HG02970 (cell line): Measurements from ENCODE around the gene RTBDN.
A peak's percentile ranks its signal among the peaks of the same experiment; 100 is the strongest.
"Not testable (repeated sequence)": the region's sequence is repeated elsewhere in the genome, so short reads cannot be mapped to it uniquely, and the experiment has no call there.

Source experiments
- ATAC-seq: cut with Tn5 transposase; IDR thresholded peaks from one replicate; pipeline ENCODE4 v1.9.1; 2021; ENCODE audit warnings: mild to moderate bottlenecking, moderate library complexity, moderate number of reproducible peaks; ENCODE audit not compliant: unreplicated experiment, low FRiP score

Gene RTBDN

GRCh38 chr19:12828494-12828893 lies 5.9 kb downstream of the RTBDN start:
- no peak for ATAC-seq

GRCh38 chr19:12825254-12826131 lies 8.9 kb downstream of the RTBDN start:
- no peak for ATAC-seq

GRCh38 chr19:12821761-12822160 lies 12.6 kb downstream of the RTBDN start:
- no peak for ATAC-seq

GRCh38 chr19:12817810-12818209 lies 16.6 kb downstream of the RTBDN start:
- not testable (repeated sequence) for ATAC-seq

GRCh38 chr19:12817188-12817587 lies 17.2 kb downstream of the RTBDN start:
- ATAC-seq, result not testable (repeated sequence)

GRCh38 chr19:12815088-12815487 lies 19.3 kb downstream of the RTBDN start:
- ATAC-seq, result no peak

- ATAC-seq, result peak; percentile 74
Observed at GRCh38 chr19:12806242-12807081, 27.9 kb downstream of the RTBDN start, which contains the start of gene RNASEH2A. Gene RNASEH2A (plus strand): TSS chr19:12806584. CDS start chr19:12806674, 90 bp downstream.

- no peak for ATAC-seq
Observed at GRCh38 chr19:12804051-12804450, 30.3 kb downstream of the RTBDN start.

- ATAC-seq, result no peak
Observed at GRCh38 chr19:12802267-12803106, 31.9 kb downstream of the RTBDN start.

- peak; percentile 40 for ATAC-seq
Observed at GRCh38 chr19:12801466-12802266, 32.7 kb downstream of the RTBDN start, which contains the start of the genes PRDX2 and THSD8. Gene PRDX2 (minus strand): TSS chr19:12801800. CDS start chr19:12801261, 539 bp downstream. Gene THSD8 (plus strand): TSS chr19:12802069. CDS start chr19:12802072, 3 bp downstream.

GRCh38 chr19:12800923-12801465 lies 33.4 kb downstream of the RTBDN start:
- ATAC-seq, result no peak

- no peak for ATAC-seq
Observed at GRCh38 chr19:12800466-12800770, 34.0 kb downstream of the RTBDN start.

- ATAC-seq, result no peak
Observed at GRCh38 chr19:12799742-12800465, 34.5 kb downstream of the RTBDN start.

GRCh38 chr19:12797607-12798006 lies 36.8 kb downstream of the RTBDN start:
- not testable (repeated sequence) for ATAC-seq

GRCh38 chr19:12797141-12797587 lies 37.2 kb downstream of the RTBDN start:
- no peak for ATAC-seq

GRCh38 chr19:12796146-12797071 lies 38.0 kb downstream of the RTBDN start:
- no peak for ATAC-seq

GRCh38 chr19:12794971-12795381 lies 39.4 kb downstream of the RTBDN start:
- no peak for ATAC-seq
